Measurements from ENCODE around the gene USP6NL.

GRCh38 chr10:11612021-11613001 is 861 bp upstream of the USP6NL start:
- TF ChIP-seq CTCF (IDR thresholded peaks at IDR 0.05) (no peak), POLR2A (IDR thresholded peaks at IDR 0.05) (no peak)
